Colonic mucosa (tissue), 4 donors: ENCODE data around the gene PALD1. TPM values are rescaled to one million over a fixed set of nuclear protein-coding genes. Genes with fewer than 3 reads are reported as not detected.

Source experiments
- DNase-seq: peaks from one replicate; pipeline ENCODE4 v3.0.0-alpha.2; 2020
- H3K27ac ChIP-seq: fragments of 200-600 bp; one replicate; pipeline ENCODE4 v1.8.0; 2021
- H3K27me3 ChIP-seq: fragments of 200-600 bp; one replicate; pipeline ENCODE4 v1.8.0; 2021
- H3K36me3 ChIP-seq: fragments of 200-600 bp; one replicate; pipeline ENCODE4 v1.8.0; 2021
- H3K4me1 ChIP-seq: fragments of 200-600 bp; one replicate; pipeline ENCODE4 v1.8.0; 2021; ENCODE audit warnings: mild to moderate bottlenecking
- H3K4me3 ChIP-seq: fragments of 200-600 bp; one replicate; pipeline ENCODE4 v1.8.0; 2021
- H3K9ac ChIP-seq, 2 donors: one replicate each; pipeline ENCODE4 v1.7.0; 2013; ENCODE audit warnings: control low read depth in 2 of 2, low read depth in 2 of 2, low read length in 2 of 2
- H3K9me3 ChIP-seq: fragments of 200-600 bp; one replicate; pipeline ENCODE4 v1.8.0; 2021
- CTCF ChIP-seq: fragments of 200-600 bp; IDR thresholded peaks from one replicate; pipeline ENCODE4 v1.8.0; 2022; ENCODE audit warnings: antibody characterized with exemption, mild to moderate bottlenecking
- intact Hi-C: fragments of 100-400 bp; cut with DNase I; formaldehyde crosslinking; loops from one replicate; pipeline ENCODE4 v1.14.1; 2022
- total RNA-seq, 2 donors: library from RNA; stranded (reverse); fragmentation: NEBNext Ultra II Directional in 1 of 2; extraction: Animal tissue kit (Norgen Biotek cat#: 25700) in 1 of 2; gene quantifications; one replicate each; pipeline ENCODE4 v1.2.1, GENCODE V29; 2021
- donor health status: healthy.
- donor health status: DM: no; HTN: no; CAD: no.
- donor health status: DM: no; HTN: no; CAD: no.

The PALD1 gene
- total RNA-seq, 2 donors from 2014 or later, result 1.3 to 2.5 TPM

GRCh38 chr10:70551971-70552422 lies 73.4 kb downstream of the PALD1 start:
- no peaks in the 10 kb centered on the region for H3K9me3 ChIP-seq
- intact Hi-C loops, result no loop called here

GRCh38 chr10:70552586-70552985 lies 74.0 kb downstream of the PALD1 start:
- no peak for TF ChIP-seq CTCF
- Histone ChIP-seq H3K9me3 (no peaks in the 10 kb centered on the region), H3K4me3 (no peak overlapping the region), H3K4me1 (no peaks in the 10 kb centered on the region), H3K27me3 (no peaks in the 10 kb centered on the region), H3K9ac (no peak overlapping the region), H3K36me3 (no peaks in the 10 kb centered on the region), H3K27ac (no peak overlapping the region)
- DNase-seq, result no peak
- intact Hi-C loops, result no loop called here

More at GRCh38 chr10:70551971-70552422, 73.4 kb downstream of the PALD1 start:
- Histone ChIP-seq H3K4me1 (no peaks in the 10 kb centered on the region), H3K27ac (no peak overlapping the region), H3K36me3 (no peaks in the 10 kb centered on the region), H3K27me3 (no peaks in the 10 kb centered on the region), H3K4me3 (no peak overlapping the region), H3K9ac (no peak overlapping the region)
- TF ChIP-seq CTCF, result no peak
- DNase-seq, result no peak

- intact Hi-C loops, result no loop called here
- H3K27me3 ChIP-seq, result no peaks in the 10 kb centered on the region
- DNase-seq, result no peak
These were observed 76.8 kb downstream of the PALD1 start for GRCh38 chr10:70555371-70555770.

GRCh38 chr10:70557086-70557845 lies 78.7 kb downstream of the PALD1 start:
- intact Hi-C loops, result no loop called here
- Histone ChIP-seq H3K9me3 (no peaks in the 10 kb centered on the region), H3K4me3 (no peak overlapping the region), H3K9ac (no peak overlapping the region), H3K4me1 (no peaks in the 10 kb centered on the region), H3K27me3 (no peaks in the 10 kb centered on the region), H3K36me3 (no peaks in the 10 kb centered on the region), H3K27ac (no peak overlapping the region)
- no peak for DNase-seq
- no peak for TF ChIP-seq CTCF

More at GRCh38 chr10:70555371-70555770, 76.8 kb downstream of the PALD1 start:
- Histone ChIP-seq H3K4me3 (no peak overlapping the region), H3K36me3 (no peaks in the 10 kb centered on the region), H3K27ac (no peak overlapping the region), H3K9me3 (no peaks in the 10 kb centered on the region), H3K4me1 (no peaks in the 10 kb centered on the region), H3K9ac (no peak overlapping the region)
- no peak for TF ChIP-seq CTCF

- Histone ChIP-seq H3K4me3 (no peak overlapping the region), H3K4me1 (no peaks in the 10 kb centered on the region), H3K27me3 (no peaks in the 10 kb centered on the region), H3K9ac (no peak overlapping the region), H3K9me3 (no peaks in the 10 kb centered on the region), H3K27ac (no peak overlapping the region), H3K36me3 (no peaks in the 10 kb centered on the region)
- no peak for DNase-seq
- TF ChIP-seq CTCF, result no peak
- intact Hi-C loops, result no loop called here
These were observed 79.3 kb downstream of the PALD1 start for GRCh38 chr10:70557876-70558275.
